Cardiac septum (tissue), 1 donor: ENCODE results near the gene LENEP. TPM values are rescaled to one million over a fixed set of nuclear protein-coding genes. Genes with fewer than 3 reads are reported as not detected.
"Not testable (repeated sequence)": the region's sequence is repeated elsewhere in the genome, so short reads cannot be mapped to it uniquely, and the experiment has no call there.

Experiments
- DNase-seq: peaks from one replicate; pipeline ENCODE4 v3.0.0-alpha.2; 2020; ENCODE audit warnings: low spot score
- intact Hi-C: fragments of 100-400 bp; cut with DNase I; formaldehyde crosslinking; loops from one replicate; pipeline ENCODE4 v1.14.0; 2022
- total RNA-seq: library from RNA; stranded (reverse); fragmentation: NEBNext Ultra II Directional; extraction: Animal tissue kit (Norgen Biotek cat#: 25700); gene quantifications from one replicate; pipeline ENCODE4 v1.2.1, GENCODE V29; 2021
- donor health status: DM: no; HTN: no; CAD: no.

The LENEP gene
- total RNA-seq, 1 donor from 2014 or later, result not detected

- no peak for DNase-seq
Measured at GRCh38 chr1:154992721-154993571, 440 bp upstream of the LENEP start.

DNA sequence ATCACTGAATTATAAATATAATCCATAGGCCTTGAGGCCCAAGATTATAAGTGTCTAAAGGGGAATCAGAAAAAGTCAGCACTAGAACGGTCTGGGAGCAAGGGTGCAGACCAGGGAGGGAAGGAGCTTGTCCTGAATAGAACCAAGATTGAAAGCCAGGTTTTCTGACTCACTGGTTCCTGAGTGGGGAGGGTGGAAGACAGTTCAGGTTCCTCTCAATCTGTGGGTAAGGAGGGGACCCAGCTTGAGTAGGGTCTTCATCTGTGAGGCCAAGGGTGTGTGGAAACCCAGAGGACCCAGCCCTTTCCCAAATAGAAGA, 842 bp downstream of the LENEP start:
- no peak for DNase-seq
- intact Hi-C loops, result no loop called here

More at GRCh38 chr1:154992721-154993571, 440 bp upstream of the LENEP start:
- intact Hi-C loops, result no loop called here

GRCh38 chr1:154994591-154994990, 1.2 kb downstream of the LENEP start:
- intact Hi-C loops, result no loop called here
- no peak for DNase-seq

- DNase-seq, intact Hi-C loops: not testable (repeated sequence)
Measured at GRCh38 chr1:154995301-154995983, 2.1 kb downstream of the LENEP start.

DNA sequence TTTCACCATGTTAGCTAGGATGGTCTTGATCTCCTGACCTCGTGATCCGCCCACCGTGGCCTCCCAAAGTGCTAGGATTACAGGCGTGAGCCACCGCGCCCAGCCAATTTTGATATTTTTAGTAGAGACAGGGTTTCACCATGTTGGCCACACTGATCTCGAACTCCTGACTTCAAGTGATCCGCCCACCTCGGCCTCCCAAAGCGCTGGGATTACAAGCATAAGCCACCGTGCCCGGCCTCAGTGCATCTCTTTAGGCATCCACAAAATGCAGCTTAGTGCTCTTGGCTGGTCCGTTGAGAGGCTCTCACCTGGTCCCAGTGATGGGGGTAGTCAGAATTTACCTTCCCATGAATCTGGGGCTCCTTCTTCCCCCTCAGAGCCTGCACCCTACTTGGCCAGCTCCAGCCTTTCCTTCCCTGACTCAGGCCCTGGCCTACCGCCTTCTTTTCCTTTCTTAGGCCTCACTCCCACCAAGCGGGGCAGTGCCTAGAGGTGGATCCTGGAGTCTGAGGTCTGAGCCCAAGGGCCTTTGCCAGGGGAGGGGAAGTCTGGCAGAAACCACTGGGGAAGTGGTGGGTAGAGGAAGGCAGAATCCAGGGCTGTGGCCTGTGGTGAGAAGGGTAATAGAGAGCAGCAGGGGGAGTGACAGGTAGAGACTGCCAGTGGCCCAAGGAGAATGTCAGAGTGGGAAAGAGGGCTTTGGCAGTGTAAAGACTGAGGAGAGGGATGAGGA, 3.7 kb downstream of the LENEP start:
- no peak for DNase-seq
- intact Hi-C loops, result no loop called here

DNA sequence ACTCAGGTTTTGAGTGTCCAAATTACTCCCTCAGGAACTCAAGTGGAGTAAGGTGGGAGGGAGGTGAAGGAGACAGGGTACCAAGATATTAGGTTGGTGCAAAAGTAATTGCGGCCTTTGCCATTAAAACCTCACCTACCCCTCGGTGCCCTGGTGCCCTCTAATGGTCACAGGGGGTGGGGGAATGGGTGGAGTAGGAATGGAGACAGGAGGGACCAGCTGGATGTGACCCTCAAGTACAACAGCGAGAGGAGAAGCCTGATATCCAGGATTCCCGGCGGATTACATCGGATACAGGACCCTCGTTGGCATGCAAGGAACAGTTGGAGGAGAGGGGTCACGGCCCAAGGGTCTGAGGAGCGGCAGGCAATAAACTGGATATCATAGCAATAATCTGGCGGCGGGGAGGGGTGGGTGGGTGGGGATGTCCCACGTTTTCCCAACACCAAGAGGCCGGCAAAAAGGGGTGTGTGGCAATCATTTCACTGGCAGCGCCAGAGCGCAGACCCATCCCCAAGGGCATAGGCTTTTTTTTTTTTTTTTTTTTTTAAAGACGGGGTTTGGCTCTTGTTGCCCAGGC, 4.9 kb downstream of the LENEP start:
- intact Hi-C loops, result loop anchor here (2.0 kb wide), 1 partner anchor 35 kb away; no protein-coding TSS in a partner anchor
- DNase-seq, result no peak

DNA sequence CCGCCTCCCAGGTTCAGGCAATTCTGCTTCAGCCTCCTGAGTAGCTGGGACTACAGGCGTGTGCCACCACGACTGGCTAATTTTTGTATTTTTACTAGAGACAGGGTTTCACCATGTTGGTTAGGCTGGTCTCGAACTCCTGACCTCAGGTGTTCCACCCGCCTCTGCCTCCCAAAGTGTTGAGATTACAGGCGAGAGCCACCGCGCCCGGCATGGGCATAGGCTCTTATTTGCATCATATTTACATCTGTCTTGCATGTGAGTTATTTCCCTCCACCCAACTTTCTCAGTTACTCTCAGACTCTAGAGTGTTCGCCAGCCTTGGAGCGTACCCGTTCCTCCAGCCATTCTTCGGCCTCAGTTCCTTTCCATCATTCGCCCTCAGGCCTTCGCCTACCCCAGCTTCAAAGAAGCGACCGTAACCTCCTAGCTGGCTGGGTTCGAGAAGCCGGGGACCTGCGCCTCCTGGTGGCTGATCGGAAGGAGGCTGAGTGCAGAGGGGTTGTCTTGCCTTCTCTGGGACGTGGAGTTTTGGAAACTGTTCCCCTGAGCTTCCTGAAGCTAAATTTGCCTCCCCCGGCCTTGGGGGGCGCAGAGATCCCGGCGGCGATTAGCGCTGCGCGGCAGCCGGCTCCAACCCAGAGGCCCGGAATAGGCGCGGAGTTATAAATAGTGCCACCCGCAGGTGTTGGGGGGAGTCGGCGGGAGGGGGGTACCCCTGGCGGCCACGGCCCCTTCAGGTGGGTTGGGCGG, 5.6 kb downstream of the LENEP start:
- DNase-seq, result peak; percentile 91
- intact Hi-C loops, result loop anchor here (2.0 kb wide), 1 partner anchor 36 kb away; no protein-coding TSS in a partner anchor

DNA sequence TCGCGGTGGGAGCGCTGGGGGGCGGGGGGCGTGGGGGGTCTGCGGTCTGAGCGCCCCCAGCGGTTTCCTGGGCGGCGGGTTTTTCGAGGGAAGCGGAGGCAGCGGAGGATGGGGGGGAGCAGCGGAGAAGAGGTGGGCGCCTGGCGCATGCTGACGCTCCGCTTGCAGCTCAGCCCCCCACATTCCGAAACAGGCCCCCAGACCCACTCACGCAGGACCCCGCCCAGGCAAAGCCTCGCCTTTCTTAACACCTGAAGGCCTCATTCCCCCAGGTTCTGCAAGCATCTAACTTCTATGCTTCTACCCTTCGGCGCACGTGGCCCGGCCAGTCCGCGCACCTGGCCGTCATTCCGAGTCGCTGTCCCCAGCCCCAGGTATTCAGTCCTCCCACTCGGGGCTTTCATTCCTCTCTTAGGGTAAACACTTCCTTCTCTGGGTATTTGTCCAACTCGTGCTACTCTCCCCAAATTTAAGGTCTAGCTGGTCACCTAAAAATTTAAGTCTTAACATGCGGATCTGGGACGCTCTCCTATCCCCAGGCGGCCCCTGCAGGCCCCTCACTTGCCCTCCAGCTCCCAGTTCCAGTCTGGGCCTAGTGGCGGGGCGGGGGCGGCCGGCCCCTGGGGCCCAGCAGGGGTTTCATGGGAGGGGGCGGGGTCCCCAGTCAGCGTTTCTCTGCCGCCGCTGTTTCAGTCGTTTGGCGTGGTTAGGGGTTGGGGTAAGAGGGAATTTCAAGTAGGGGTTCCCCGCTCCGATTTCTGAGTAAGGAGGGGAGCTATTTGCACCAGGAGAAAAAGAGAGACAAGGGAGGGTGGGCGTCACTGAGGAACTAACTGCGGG, 6.4 kb downstream of the LENEP start:
- intact Hi-C loops, result loop anchor here (2.0 kb wide), 4 partner anchors 17 to 441 kb away; partner anchors contain the start of genes CKS1B and UBE2Q1
- DNase-seq, result no peak

- intact Hi-C loops, result loop anchor here (2.0 kb wide), 3 partner anchors 16 to 442 kb away; partner anchors contain the start of genes CKS1B and UBE2Q1
- no peak for DNase-seq
Measured at GRCh38 chr1:155000411-155000725, 7.0 kb downstream of the LENEP start.

- DNase-seq, result peak; percentile 93
Measured at GRCh38 chr1:155000726-155001424, 7.5 kb downstream of the LENEP start.

GRCh38 chr1:155001425-155001674, 8.0 kb downstream of the LENEP start:
- no peak for DNase-seq
- intact Hi-C loops, result loop anchor here (2.0 kb wide), 3 partner anchors 15 to 443 kb away; partner anchors contain the start of genes CKS1B and UBE2Q1

More at GRCh38 chr1:155000726-155001424, 7.5 kb downstream of the LENEP start:
- intact Hi-C loops, result loop anchor here (2.0 kb wide), 3 partner anchors 16 to 442 kb away; partner anchors contain the start of genes CKS1B and UBE2Q1

GRCh38 chr1:155001675-155002463, 8.5 kb downstream of the LENEP start:
- DNase-seq, result peak; percentile 100
- intact Hi-C loops, result loop anchor here (2.0 kb wide), 4 partner anchors 15 to 443 kb away; partner anchors contain the start of genes ADAM15, CKS1B and UBE2Q1

GRCh38 chr1:155002464-155003226, 9.3 kb downstream of the LENEP start, which contains the start of gene ZBTB7B:
Gene ZBTB7B, plus strand, starts transcription at chr1:155002802. Its CDS starts 11,859 bp downstream, at chr1:155014661.
- intact Hi-C loops, result loop anchor here (2.0 kb wide), 1 partner anchor 48 kb away; the partner anchor contains the start of gene ADAM15
- DNase-seq, result no peak

DNA sequence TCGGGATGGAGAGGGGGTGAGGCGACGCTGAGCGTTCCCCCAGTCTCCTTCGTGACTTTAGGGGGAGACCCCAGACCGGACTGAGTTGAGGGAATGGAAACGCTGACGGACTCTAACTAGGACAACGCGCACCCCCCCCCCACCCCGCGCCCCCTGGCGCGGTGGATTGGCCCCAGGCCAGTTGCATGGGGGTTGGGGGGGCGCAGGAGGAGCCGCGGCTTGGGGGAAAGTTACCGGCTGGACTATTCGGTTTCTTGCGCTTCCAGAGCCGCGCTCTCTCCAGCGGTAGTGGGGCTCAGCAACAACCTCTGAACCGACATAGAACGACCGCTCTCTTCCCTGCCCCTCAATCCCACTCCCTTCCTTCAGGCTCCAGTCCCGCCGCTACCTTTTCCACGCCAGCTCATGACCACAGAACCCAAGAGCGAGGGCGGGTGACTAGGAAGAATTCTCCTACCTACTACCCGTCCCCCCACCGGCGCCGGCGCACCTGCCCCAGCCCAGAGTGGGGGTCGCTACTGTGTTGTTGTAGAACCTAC, 9.9 kb downstream of the LENEP start:
- intact Hi-C loops, result loop anchor here (2.0 kb wide), 1 partner anchor 48 kb away; the partner anchor contains the start of gene ADAM15

GRCh38 chr1:155003766-155004351, 10.5 kb downstream of the LENEP start:
- DNase-seq, result peak; percentile 90
- intact Hi-C loops, result loop anchor here (2.0 kb wide), 1 partner anchor 47 kb away; the partner anchor contains the start of gene ADAM15

More for the DNA sequence above, 9.9 kb downstream of the LENEP start:
- DNase-seq, result no peak
